ENCODE data around the gene CD3D. TPM values are rescaled to one million over a fixed set of nuclear protein-coding genes. Genes with fewer than 3 reads are reported as not detected.

CD3D gene
- total and polyA plus RNA-seq, 12 donors, result 0.44 to 8.0 (median 2.2) TPM

GRCh38 chr11:118359295-118359958 lies 16.9 kb upstream of the CD3D start, which contains the start of gene UBE4A:
Gene UBE4A, plus strand, starts transcription at chr11:118359600. Its CDS starts 5,481 bp downstream, at chr11:118365081.
- Histone ChIP-seq H3K27me3 (no peaks in the 10 kb centered on the region), H3K4me3 (peak within 1 kb of the TSS; percentile 26 to 95 (median 62)), H3K9me3 (replicated peaks in 1 of 3) (no peaks in the 10 kb centered on the region), H3K4me1 (replicated peaks in 1 of 2) (peaks cover 5 to 11% of the 10 kb centered on the region in 2 donors), H3K36me3 (replicated peaks in 1 of 2) (peaks cover 0 to under 1% of the 10 kb centered on the region in 2 donors), H3K27ac (peak within 1 kb of the TSS in 4 of 5 donors; percentile 9 to 68 (median 56))
- TF ChIP-seq CTCF (IDR thresholded peaks at IDR 0.05) (no peak), POLR2A (IDR thresholded peaks at IDR 0.05) (peak; percentile 39 to 66)
- 2 to 7% (median 3%) methylated on average over 19 to 33 of the region's 33 CpGs for WGBS, 4 donors
- intact Hi-C loops (cut with DNase I), result no loop called here
- peak; percentile 96 to 98 (median 97) for DNase-seq

- H3K27ac ChIP-seq, result no peak overlapping the region
- TF ChIP-seq POLR2A (IDR thresholded peaks at IDR 0.05) (no peak), CTCF (IDR thresholded peaks at IDR 0.05) (no peak)
- H3K4me3 ChIP-seq, result no peak overlapping the region
- no peaks in the 10 kb centered on the region for H3K27me3 ChIP-seq
- WGBS, 4 donors, result 55 to 75% (median 61%) methylated on average over 3 of the region's 3 CpGs
- no peaks in the 10 kb centered on the region for H3K36me3 ChIP-seq (replicated peaks in 1 of 2)
- intact Hi-C loops (cut with DNase I), result no loop called here
- no peaks in the 10 kb centered on the region for H3K9me3 ChIP-seq (replicated peaks in 1 of 3)
- DNase-seq, result no peak
- H3K4me1 ChIP-seq (replicated peaks in 1 of 2), result peaks cover 5 to 11% of the 10 kb centered on the region in 2 donors
Measured at GRCh38 chr11:118358071-118358470, 15.6 kb upstream of the CD3D start.

GRCh38 chr11:118353084-118353710 lies 10.7 kb upstream of the CD3D start:
- intact Hi-C loops (cut with DNase I), result loop anchor here (2.0 to 5.0 kb wide), 3 partner anchors 154 to 206 kb away; no protein-coding TSS in a partner anchor
- no peak for DNase-seq
- no peaks in the 10 kb centered on the region for H3K4me1 ChIP-seq (replicated peaks in 1 of 2)
- H3K36me3 ChIP-seq (replicated peaks in 1 of 2), result no peaks in the 10 kb centered on the region
- H3K4me3 ChIP-seq, result no peak overlapping the region
- no peaks in the 10 kb centered on the region for H3K27me3 ChIP-seq
- H3K27ac ChIP-seq, result no peak overlapping the region
- WGBS, 4 donors, result 6 to 25% (median 9%) methylated on average over 6 of the region's 6 CpGs
- no peaks in the 10 kb centered on the region for H3K9me3 ChIP-seq (replicated peaks in 1 of 3)
- TF ChIP-seq CTCF (IDR thresholded peaks at IDR 0.05), result peak; percentile 31 to 65 (median 56)
- no peak for TF ChIP-seq POLR2A (IDR thresholded peaks at IDR 0.05)

- intact Hi-C loops (cut with DNase I), result no loop called here
- Histone ChIP-seq H3K4me1 (replicated peaks in 1 of 2) (no peaks in the 10 kb centered on the region), H3K36me3 (replicated peaks in 1 of 2) (no peaks in the 10 kb centered on the region), H3K4me3 (no peak overlapping the region), H3K27ac (no peak overlapping the region), H3K27me3 (peaks cover 5% of the 10 kb centered on the region), H3K9me3 (replicated peaks in 1 of 3) (no peaks in the 10 kb centered on the region)
- WGBS, 4 donors, result 58 to 74% (median 63%) methylated on average over 6 of the region's 6 CpGs
- no peak for DNase-seq
- no peak for TF ChIP-seq CTCF (IDR thresholded peaks at IDR 0.05)
- TF ChIP-seq POLR2A (IDR thresholded peaks at IDR 0.05), result no peak
Measured at GRCh38 chr11:118349475-118349874, 7.0 kb upstream of the CD3D start.
